Measurements from ENCODE around the gene HK2. TPM values are rescaled to one million over a fixed set of nuclear protein-coding genes. Genes with fewer than 3 reads are reported as not detected.

The HK2 gene
- total RNA-seq, 1 experiment from 2014 or later, result 0.09 TPM

GRCh38 chr2:74931940-74932339, 98.0 kb downstream of the HK2 start:
- DNase-seq (ENCODE audit: low spot score), result no peak

DNA sequence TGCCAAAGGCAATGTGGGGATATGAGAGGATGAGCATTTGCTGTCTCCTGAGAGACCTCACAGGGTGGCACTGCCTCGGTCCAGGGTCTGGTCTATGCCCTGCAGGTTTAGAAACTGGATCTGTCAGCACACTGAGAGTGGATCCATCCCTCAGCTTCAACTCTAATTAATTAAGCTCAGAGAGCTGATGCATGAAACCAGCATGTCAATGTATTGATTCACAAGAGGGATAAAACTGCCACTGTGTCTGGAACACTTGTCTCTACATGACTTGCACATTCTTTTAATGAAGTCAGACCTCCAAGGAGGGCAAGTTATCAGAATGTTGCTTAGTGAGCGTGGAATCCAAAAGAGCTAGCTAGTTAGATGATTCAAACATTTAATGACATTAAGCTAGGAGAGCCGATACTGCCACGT, 102.1 kb downstream of the HK2 start:
- no peak for DNase-seq (ENCODE audit: low spot score)

GRCh38 chr2:74937221-74937880, 103.4 kb downstream of the HK2 start:
- DNase-seq (ENCODE audit: low spot score), result no peak

DNA sequence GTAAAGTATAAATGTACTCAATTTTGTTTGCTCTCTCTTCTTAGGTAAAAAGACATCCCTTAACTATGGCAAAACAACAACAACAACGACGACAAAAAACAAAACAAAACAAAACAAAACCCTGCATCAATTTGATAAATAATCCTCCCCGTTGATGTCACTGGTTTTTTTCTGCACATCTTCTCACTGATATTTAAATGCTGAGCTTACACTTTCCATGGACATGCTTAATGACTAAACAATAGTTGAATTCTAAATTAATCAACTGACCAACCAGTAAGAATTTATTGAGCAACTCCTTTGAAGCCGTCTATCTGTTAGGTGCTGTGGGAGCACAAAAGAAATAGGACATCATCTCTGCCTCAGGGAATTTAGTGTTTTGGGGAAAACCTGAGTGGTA, 104.3 kb downstream of the HK2 start:
- no peak for DNase-seq (ENCODE audit: low spot score)

DNA sequence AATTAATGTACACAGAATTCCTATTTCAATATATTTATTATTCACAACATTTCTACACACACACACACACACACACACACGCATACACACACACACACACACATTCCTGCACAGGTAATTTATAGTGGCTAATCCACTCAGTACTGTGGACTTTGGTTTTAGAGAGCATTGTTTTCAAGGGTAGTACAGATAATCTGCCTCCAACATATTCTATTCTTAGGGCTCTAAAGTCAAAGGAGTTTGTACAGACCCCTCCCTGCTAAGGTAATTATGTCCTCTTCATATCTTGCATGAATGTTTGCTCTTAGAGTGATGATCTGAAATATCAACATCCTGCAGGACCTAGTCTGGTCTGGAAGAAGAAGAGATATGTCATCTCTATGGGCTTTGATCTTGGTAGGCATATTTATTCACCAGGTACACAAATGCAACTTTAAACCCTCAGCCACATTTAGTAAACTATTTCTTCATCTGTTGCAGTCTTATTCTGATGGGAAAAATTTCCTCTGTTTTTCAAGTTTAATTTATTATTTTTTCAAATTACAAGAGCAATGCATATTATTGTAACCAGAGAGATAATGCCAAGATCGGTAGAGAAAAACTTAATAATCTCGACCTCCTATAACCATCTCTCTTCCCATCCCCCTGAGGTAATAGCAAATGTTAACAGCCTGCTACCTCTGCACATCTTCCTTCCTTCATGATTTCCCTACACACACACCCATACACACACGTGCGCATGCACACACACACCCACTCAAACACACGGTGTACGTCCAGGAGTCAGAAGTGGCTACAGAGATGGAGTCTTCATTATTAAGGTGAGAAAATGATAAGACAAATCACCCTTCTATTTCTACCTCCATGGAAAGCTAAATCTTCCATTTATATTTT, 106.2 kb downstream of the HK2 start:
- DNase-seq (ENCODE audit: low spot score), result no peak

- DNase-seq (ENCODE audit: low spot score), result no peak
Observed at GRCh38 chr2:74941284-74941683, 107.4 kb downstream of the HK2 start.

DNA sequence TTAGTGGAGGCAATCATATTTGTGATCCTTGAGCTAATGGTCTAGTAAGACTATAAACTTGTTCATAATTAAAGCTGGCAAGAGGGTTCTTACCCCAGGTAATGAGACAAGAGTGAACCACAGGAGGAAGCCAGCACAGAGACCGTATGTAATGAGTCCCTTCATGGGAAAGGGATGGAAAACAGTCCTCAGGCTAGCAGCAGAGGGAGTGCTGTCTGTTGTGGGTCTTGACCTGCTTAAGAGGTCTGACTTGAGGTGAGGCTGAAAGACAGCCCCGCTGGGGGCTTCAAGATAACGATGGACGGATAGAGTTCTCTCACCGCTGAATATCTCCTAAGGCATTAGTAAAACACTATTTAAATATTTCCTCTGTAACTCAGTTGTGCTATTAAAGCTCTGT, 108.3 kb downstream of the HK2 start:
- no peak for DNase-seq (ENCODE audit: low spot score)

Other genes with a start within 250 kb of the HK2 start
- gene M1AP, start 185.8 kb upstream of the HK2 start, total RNA-seq (2014; rRNA removed; shearing (Covaris generic)), result not detected in 2 replicates
- gene SEMA4F, start 179.9 kb upstream of the HK2 start, total RNA-seq (2014; rRNA removed; shearing (Covaris generic)), result 14.6 and 39.2 TPM in 2 replicates
- gene POLE4, start 124.5 kb downstream of the HK2 start, total RNA-seq (2014; rRNA removed; shearing (Covaris generic)), result 16.4 and 27.8 TPM in 2 replicates